Heart left ventricle (tissue), 13 donors: Measurements from ENCODE around the gene MRPL24.

ENCODE experiments used
- CTCF ChIP-seq, 12 donors: fragments of 200-600 bp; sonication (generic) in 4 of 12; IDR thresholded peaks; one replicate each; pipeline versions ENCODE4 v1.5.0 to v1.8.0; 2018 to 2022; ENCODE audit warnings: antibody characterized with exemption in 12 of 12, mild to moderate bottlenecking in 5 of 12
- POLR2A ChIP-seq, 2 donors: fragments of 450-650 bp; IDR thresholded peaks; one replicate each; pipeline ENCODE4 v1.6.1; 2017; ENCODE audit warnings: antibody characterized with exemption in 2 of 2, mild to moderate bottlenecking in 2 of 2, moderate library complexity in 2 of 2
- donor health status: ischemic (EF 13 %, LVEDD 7.1; RV severe dilation, severe dysfunction).
- donor health status: DM: no; HTN: yes; CAD: no.
- donor health status: DM: no; HTN: no; CAD: no.
- donor health status: ischemic (EF 25% LVEDD 6.9; RV normal size, moderate dysfunction).
- donor health status: ischemic (EF 25% LVEDD 5.7; RV mildly dilated, moderate dysfunction).
- donor health status: ischemic (EF 35%, LVEDD 5.7; RV mildly dilated, moderate dysfunction).
- donor health status: nonischemic (EF 11% LVEDD 7.7; RV severe dilation, severe dysfunction).
- donor health status: DM: yes; HTN: yes; CAD: no.
- donor health status: PGD.
- donor health status: ischemic (EF 29% LVEDD 5.4; RV normal size, mild dysfunction).
- donor health status: nonischemic (EF 23%, LVEDD 6.1; RV moderate dilation, normal function).

- TF ChIP-seq CTCF (IDR thresholded peaks at IDR 0.05) (no peak), POLR2A (IDR thresholded peaks at IDR 0.05) (no peak)
These were observed 19.4 kb upstream of the MRPL24 start for GRCh38 chr1:156760092-156760795.
